Measurements from ENCODE around the gene HCRTR1.

DNA sequence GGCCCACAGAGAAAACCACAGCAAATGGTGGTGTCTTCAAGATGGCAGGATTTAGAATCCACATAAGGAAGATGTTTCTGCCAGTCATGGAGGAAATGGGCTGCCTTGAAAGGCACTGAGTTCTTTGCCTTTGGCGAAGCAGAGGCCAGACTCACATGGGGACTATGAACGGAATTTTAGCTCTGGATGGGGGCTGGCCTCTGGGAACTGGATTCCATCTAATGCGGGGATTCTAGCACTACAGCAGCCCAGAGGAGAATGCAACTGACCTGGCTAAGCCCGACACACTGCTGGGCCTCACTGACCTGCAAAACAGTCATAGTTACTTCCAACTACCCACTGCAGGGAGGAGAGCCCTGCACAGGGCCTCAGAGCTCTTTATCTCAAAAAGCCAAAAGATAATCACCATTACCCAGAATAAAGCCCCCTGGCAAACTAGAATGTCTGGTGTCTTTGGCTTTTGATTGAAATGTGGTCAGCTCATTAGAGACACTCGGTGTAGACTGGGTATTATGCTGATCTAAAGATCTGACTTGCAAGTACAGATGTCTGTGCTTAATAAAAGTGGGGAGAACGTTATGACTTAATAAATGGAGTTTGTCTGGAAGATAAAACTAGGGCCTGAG lies 11.6 kb downstream of the HCRTR1 start:
- TF ChIP-seq, protein P1, sequence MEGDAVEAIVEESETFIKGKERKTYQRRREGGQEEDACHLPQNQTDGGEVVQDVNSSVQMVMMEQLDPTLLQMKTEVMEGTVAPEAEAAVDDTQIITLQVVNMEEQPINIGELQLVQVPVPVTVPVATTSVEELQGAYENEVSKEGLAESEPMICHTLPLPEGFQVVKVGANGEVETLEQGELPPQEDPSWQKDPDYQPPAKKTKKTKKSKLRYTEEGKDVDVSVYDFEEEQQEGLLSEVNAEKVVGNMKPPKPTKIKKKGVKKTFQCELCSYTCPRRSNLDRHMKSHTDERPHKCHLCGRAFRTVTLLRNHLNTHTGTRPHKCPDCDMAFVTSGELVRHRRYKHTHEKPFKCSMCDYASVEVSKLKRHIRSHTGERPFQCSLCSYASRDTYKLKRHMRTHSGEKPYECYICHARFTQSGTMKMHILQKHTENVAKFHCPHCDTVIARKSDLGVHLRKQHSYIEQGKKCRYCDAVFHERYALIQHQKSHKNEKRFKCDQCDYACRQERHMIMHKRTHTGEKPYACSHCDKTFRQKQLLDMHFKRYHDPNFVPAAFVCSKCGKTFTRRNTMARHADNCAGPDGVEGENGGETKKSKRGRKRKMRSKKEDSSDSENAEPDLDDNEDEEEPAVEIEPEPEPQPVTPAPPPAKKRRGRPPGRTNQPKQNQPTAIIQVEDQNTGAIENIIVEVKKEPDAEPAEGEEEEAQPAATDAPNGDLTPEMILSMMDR (IDR thresholded peaks at IDR 0.05) = no peak
- no peak for TF ChIP-seq POLR2A (IDR thresholded peaks at IDR 0.05)
